ENCODE measurements around the gene SAP130. TPM values are rescaled to one million over a fixed set of nuclear protein-coding genes. Genes with fewer than 3 reads are reported as not detected.

Gene SAP130
- total RNA-seq, 4 donors from 2014 or later = 14.7 to 19.9 (median 18.2) TPM

GRCh38 chr2:128004509-128004908 lies 23.4 kb downstream of the SAP130 start:
- H3K27ac ChIP-seq = no peak overlapping the region
- H3K36me3 ChIP-seq = peaks cover 92% of the 10 kb centered on the region
- no peaks in the 10 kb centered on the region for H3K9me3 ChIP-seq
- WGBS = 85% methylated on average over 2 of the region's 2 CpGs
- no peak overlapping the region for H3K4me3 ChIP-seq
- H3K27me3 ChIP-seq = no peaks in the 10 kb centered on the region
- TF ChIP-seq POLR2A (IDR thresholded peaks at IDR 0.05) (no peak), POLR2AphosphoS5 (IDR thresholded peaks at IDR 0.05) (no peak), CTCF (IDR thresholded peaks at IDR 0.05) (no peak), EP300 (IDR thresholded peaks at IDR 0.05) (no peak)
- DNase-seq (ENCODE audit: low spot score in 2 of 2) = no peak
- no peaks in the 10 kb centered on the region for H3K4me1 ChIP-seq

GRCh38 chr2:128003463-128003862 lies 24.4 kb downstream of the SAP130 start:
- no peak for DNase-seq (ENCODE audit: low spot score in 2 of 2)
- Histone ChIP-seq H3K4me1 (no peaks in the 10 kb centered on the region), H3K4me3 (no peak overlapping the region), H3K27me3 (no peaks in the 10 kb centered on the region), H3K27ac (no peak overlapping the region), H3K36me3 (peaks cover 92% of the 10 kb centered on the region), H3K9me3 (no peaks in the 10 kb centered on the region)
- WGBS = 78% methylated on average over 6 of the region's 6 CpGs
- TF ChIP-seq CTCF (IDR thresholded peaks at IDR 0.05) (no peak), POLR2A (IDR thresholded peaks at IDR 0.05) (no peak), EP300 (IDR thresholded peaks at IDR 0.05) (no peak)

GRCh38 chr2:127996160-127996559 lies 31.7 kb downstream of the SAP130 start:
- Histone ChIP-seq H3K36me3 (peaks cover 87% of the 10 kb centered on the region), H3K9me3 (no peaks in the 10 kb centered on the region), H3K4me1 (no peaks in the 10 kb centered on the region), H3K27me3 (no peaks in the 10 kb centered on the region), H3K27ac (no peak overlapping the region), H3K4me3 (no peak overlapping the region)
- TF ChIP-seq POLR2A (IDR thresholded peaks at IDR 0.05) (no peak), POLR2AphosphoS5 (IDR thresholded peaks at IDR 0.05) (no peak), CTCF (IDR thresholded peaks at IDR 0.05) (no peak), EP300 (IDR thresholded peaks at IDR 0.05) (no peak)
- 93% methylated on average over 9 of the region's 9 CpGs for WGBS
- no peak for DNase-seq (ENCODE audit: low spot score in 2 of 2)

GRCh38 chr2:127995725-127996124 lies 32.1 kb downstream of the SAP130 start:
- H3K27ac ChIP-seq = no peak overlapping the region

GRCh38 chr2:127993659-127994058 lies 34.2 kb downstream of the SAP130 start:
- Histone ChIP-seq H3K27ac (no peak overlapping the region), H3K4me1 (no peaks in the 10 kb centered on the region), H3K27me3 (no peaks in the 10 kb centered on the region), H3K9me3 (no peaks in the 10 kb centered on the region), H3K4me3 (no peak overlapping the region), H3K36me3 (peaks cover 76% of the 10 kb centered on the region)
- DNase-seq (ENCODE audit: low spot score in 2 of 2) = no peak
- WGBS = 92% methylated on average over 2 of the region's 2 CpGs
- no peak for TF ChIP-seq POLR2A (IDR thresholded peaks at IDR 0.05)
- TF ChIP-seq CTCF (IDR thresholded peaks at IDR 0.05) = no peak
- TF ChIP-seq POLR2AphosphoS5 (IDR thresholded peaks at IDR 0.05) = no peak
- TF ChIP-seq EP300 (IDR thresholded peaks at IDR 0.05) = no peak

More at GRCh38 chr2:127995725-127996124, 32.1 kb downstream of the SAP130 start:
- Histone ChIP-seq H3K4me1 (no peaks in the 10 kb centered on the region), H3K9me3 (no peaks in the 10 kb centered on the region), H3K4me3 (no peak overlapping the region), H3K27me3 (no peaks in the 10 kb centered on the region), H3K36me3 (peaks cover 86% of the 10 kb centered on the region)
- DNase-seq (ENCODE audit: low spot score in 2 of 2) = no peak
- TF ChIP-seq CTCF (IDR thresholded peaks at IDR 0.05) (no peak), POLR2A (IDR thresholded peaks at IDR 0.05) (no peak), POLR2AphosphoS5 (IDR thresholded peaks at IDR 0.05) (no peak), EP300 (IDR thresholded peaks at IDR 0.05) (no peak)
- WGBS = 93% methylated on average over 7 of the region's 7 CpGs

Measured in suprapubic skin (tissue), 4 donors.